Measurements from ENCODE around the gene TNFRSF18.

TNFRSF18 gene

DNA sequence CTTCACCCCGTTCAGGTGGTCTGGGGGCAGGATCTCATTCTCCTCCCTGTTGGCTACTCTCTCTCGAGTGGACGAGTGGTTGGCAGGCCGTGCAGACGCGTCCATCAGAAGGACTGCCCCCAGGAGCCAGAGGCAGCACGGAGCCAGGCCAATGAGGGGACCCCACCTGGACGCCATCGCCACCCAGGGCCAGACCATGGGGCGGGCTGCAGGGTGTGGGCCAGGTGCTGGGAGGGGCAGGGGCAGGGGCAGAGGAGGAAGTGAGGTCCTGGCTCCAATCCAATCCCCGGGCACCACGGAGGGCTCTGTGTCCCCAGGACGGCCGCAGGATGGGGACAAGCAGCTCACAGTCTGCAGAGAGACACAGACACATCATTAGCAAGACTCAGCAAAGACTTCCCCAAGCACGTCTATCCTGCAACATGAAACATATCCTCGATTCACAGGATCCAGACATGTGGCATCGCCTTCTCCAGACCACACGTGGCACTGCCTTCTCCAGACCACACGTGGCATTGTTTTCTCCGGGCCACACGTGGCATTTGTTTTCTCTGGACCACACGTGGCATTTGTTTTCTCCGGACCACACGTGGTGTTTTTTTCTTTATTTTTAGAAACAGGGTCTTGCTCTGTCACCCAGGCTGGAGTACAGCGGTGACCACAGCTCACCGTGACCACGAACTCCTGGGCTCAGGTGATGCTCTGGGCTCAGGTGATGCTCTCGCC is 22.4 kb upstream of the TNFRSF18 start:
- POLR2A ChIA-PET, result interaction anchor here (0.5 kb wide), 1 partner anchor 14 kb away, joined by 3 read pairs; no protein-coding TSS in a partner anchor
- no peak for DNase-seq (ENCODE audit: extremely low spot score)
- TF ChIP-seq, protein P1, sequence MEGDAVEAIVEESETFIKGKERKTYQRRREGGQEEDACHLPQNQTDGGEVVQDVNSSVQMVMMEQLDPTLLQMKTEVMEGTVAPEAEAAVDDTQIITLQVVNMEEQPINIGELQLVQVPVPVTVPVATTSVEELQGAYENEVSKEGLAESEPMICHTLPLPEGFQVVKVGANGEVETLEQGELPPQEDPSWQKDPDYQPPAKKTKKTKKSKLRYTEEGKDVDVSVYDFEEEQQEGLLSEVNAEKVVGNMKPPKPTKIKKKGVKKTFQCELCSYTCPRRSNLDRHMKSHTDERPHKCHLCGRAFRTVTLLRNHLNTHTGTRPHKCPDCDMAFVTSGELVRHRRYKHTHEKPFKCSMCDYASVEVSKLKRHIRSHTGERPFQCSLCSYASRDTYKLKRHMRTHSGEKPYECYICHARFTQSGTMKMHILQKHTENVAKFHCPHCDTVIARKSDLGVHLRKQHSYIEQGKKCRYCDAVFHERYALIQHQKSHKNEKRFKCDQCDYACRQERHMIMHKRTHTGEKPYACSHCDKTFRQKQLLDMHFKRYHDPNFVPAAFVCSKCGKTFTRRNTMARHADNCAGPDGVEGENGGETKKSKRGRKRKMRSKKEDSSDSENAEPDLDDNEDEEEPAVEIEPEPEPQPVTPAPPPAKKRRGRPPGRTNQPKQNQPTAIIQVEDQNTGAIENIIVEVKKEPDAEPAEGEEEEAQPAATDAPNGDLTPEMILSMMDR (IDR thresholded peaks at IDR 0.05; ENCODE audit: control extremely low read depth, extremely low read depth, low read depth, missing control alignments), result no peak
- CTCF ChIA-PET, result interaction anchor here (1.0 to 2.9 kb wide), 2 partner anchors 16 to 106 kb away, joined by 3 to 8 read pairs; no protein-coding TSS in a partner anchor

DNA sequence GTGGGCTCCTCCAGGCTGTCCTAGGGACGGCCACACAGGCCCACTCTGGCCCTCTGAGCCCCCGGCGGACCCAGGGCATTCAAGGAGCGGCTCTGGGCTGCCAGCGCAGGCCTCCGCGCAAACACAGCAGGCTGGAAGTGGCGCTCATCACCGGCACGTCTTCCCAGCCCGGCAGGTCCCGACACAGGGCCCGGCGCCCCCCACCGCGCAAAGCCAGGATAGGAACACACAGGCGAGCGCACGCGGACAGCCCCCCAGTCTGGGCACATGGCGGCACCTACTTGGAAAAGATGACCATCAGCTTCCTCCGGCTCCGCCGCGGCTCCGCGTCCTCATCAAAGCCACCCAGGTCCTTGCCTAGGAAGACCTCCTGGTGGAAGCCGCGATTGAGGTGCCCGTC is 21.8 kb upstream of the TNFRSF18 start:
- TF ChIP-seq, protein P1 (IDR thresholded peaks at IDR 0.05; ENCODE audit: control extremely low read depth, extremely low read depth, low read depth, missing control alignments), result no peak
- no peak for DNase-seq (ENCODE audit: extremely low spot score)
- ChIA-PET CTCF (no interaction called here), POLR2A (no interaction called here)

DNA sequence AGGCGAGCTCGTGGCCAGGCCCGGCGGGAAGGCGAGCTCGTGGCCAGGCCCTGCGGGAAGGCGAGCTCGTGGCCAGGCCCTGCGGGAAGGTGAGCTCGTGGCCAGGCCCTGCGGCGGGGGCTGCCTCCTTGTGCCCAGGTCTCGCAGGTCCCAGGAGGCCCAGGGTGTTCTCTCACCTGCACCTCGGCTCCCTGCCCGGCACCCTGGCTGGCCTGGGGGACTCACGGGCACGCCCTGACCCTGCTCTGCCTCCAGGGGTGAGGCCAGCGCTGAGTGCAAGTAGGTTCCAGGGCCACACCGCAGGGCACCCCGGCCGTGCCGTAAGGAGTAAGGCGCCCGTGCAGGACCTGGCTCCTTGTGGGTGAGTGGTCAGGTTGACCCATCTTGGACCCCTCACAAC is 21.0 kb upstream of the TNFRSF18 start:
- POLR2A ChIA-PET, result no interaction called here
- TF ChIP-seq, protein P1 (IDR thresholded peaks at IDR 0.05; ENCODE audit: control extremely low read depth, extremely low read depth, low read depth, missing control alignments), result no peak
- CTCF ChIA-PET, result interaction anchor here (0.9 to 2.7 kb wide), 2 partner anchors 11 to 105 kb away, joined by 5 to 10 read pairs; no protein-coding TSS in a partner anchor
- no peak for DNase-seq (ENCODE audit: extremely low spot score)

DNA sequence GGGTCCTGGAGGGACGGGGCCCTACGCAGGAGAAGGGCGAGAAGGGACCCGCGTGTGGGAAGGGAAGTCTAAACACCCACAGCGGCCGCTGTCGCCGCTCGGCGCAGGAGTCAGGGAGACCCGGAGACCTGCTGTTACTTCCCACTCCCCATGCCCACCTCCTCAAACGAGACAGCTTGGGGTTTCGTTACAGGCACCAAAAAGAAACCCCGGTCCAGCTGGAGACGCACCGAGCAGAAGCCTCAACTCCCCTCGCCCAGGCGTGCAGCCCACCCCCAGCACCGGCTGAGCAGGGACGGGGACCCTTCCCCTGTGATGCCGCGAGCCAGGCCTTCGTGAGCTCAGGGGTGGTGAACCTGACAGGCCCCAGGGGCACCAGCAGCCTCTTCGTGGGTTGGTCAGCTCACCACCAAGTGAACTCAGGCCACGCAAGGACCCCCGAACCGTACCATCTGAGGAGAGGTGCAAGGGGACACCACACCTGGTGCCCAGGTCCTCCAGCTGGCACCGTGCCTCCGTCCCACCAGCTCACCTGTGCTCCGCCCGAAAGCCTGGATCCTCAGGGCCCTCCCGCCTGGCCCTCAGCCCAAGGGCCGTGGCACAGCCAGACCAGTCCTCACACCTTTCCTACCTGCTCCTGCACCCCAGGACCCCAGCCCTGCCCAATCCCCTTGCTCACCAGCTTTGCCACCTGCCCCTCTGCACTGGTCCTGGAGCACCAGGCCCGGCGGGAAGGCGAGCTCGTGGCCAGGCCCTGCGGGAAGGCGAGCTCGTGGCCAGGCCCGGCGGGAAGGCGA is 20.4 kb upstream of the TNFRSF18 start:
- DNase-seq (ENCODE audit: extremely low spot score), result no peak
- TF ChIP-seq, protein P1 (IDR thresholded peaks at IDR 0.05; ENCODE audit: control extremely low read depth, extremely low read depth, low read depth, missing control alignments), result no peak
- ChIA-PET POLR2A (no interaction called here), CTCF (interaction anchor here (0.9 to 2.7 kb wide), 3 partner anchors 12 to 104 kb away, joined by 3 to 10 read pairs (median 5); no protein-coding TSS in a partner anchor)

DNA sequence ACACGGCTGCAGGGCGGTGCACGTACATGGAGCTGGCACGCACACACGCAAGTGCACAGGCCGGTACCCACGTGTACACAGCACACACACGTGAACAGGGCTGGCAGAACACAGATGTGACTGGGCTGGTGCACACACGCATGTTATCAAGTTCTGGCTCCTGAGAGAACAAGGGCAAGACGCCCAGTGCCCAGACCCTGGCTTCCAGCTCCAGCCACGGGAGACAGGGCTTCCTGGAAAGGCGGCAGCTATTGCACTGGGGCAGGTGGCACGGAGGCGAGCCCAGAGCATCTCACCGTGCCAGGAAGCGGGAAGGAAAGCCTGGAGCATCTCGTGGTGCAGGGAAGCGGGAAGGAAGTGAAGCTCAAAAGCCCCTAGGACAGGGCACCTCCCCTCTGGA is 19.5 kb upstream of the TNFRSF18 start:
- POLR2A ChIA-PET, result no interaction called here
- no peak for DNase-seq (ENCODE audit: extremely low spot score)
- TF ChIP-seq, protein P1 (IDR thresholded peaks at IDR 0.05; ENCODE audit: control extremely low read depth, extremely low read depth, low read depth, missing control alignments), result no peak
- CTCF ChIA-PET, result interaction anchor here (1.0 to 2.7 kb wide), 2 partner anchors 24 to 104 kb away, joined by 3 to 10 read pairs; no protein-coding TSS in a partner anchor

DNA sequence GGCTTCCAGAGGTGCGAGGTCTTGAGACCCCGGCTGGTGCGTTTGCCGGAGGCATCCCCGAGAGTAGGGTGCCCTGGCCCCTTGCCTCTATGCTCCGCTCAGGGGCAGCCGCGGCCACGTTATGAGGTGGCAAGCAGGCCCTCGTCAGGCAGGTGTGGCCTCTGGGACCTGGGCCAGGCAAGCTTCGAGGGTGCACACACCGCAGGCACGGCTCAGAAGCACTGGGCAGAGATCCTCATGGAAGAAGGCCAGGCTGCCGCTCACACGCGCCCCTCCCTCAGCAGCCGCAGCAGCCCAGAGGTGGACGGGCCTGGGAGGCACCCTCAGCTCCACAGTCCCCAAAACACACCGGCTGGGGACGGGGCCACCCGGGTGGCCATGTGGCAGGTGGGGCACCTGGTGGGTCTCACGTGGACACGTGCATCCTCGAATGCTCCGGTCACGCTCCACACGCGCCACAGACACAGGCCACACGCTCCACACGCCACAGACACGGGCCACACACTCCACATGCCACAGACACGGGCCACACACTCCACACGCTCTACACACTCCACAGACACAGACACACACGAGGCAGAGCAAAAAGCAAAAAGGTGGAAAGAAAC is 18.9 kb upstream of the TNFRSF18 start:
- ChIA-PET POLR2A (no interaction called here), CTCF (interaction anchor here (2.7 kb wide), 1 partner anchor 103 kb away, joined by 10 read pairs; no protein-coding TSS in a partner anchor)
- TF ChIP-seq, protein P1 (IDR thresholded peaks at IDR 0.05; ENCODE audit: control extremely low read depth, extremely low read depth, low read depth, missing control alignments), result no peak

More for the DNA sequence above, 18.9 kb upstream of the TNFRSF18 start:
- no peak for DNase-seq (ENCODE audit: extremely low spot score)
